GM21619 (cell line): ENCODE measurements around the gene CLIC5.
A peak's percentile ranks its signal among the peaks of the same experiment; 100 is the strongest.

Experiments
- ATAC-seq: cut with Tn5 transposase; IDR thresholded peaks from one replicate; pipeline ENCODE4 v1.9.1; 2021; ENCODE audit not compliant: unreplicated experiment

Gene CLIC5

GRCh38 chr6:46000905-46001304 lies 14.8 kb downstream of the CLIC5 start:
- ATAC-seq, result no peak

GRCh38 chr6:45998524-45998923 lies 17.1 kb downstream of the CLIC5 start:
- ATAC-seq, result no peak

- ATAC-seq, result no peak
Measured at GRCh38 chr6:45997875-45998506, 17.7 kb downstream of the CLIC5 start.

GRCh38 chr6:45991189-45991588 lies 24.5 kb downstream of the CLIC5 start:
- ATAC-seq, result no peak

- peak; percentile 70 for ATAC-seq
Measured at GRCh38 chr6:45990162-45990561, 25.5 kb downstream of the CLIC5 start.

GRCh38 chr6:45988635-45989034 lies 27.0 kb downstream of the CLIC5 start:
- ATAC-seq, result no peak

GRCh38 chr6:45987856-45988255 lies 27.8 kb downstream of the CLIC5 start:
- no peak for ATAC-seq

- ATAC-seq, result no peak
Measured at GRCh38 chr6:45986746-45987274, 28.9 kb downstream of the CLIC5 start.

- ATAC-seq, result no peak
Measured at GRCh38 chr6:45984788-45985425, 30.8 kb downstream of the CLIC5 start.

GRCh38 chr6:45984347-45984746 lies 31.3 kb downstream of the CLIC5 start:
- ATAC-seq, result no peak

- ATAC-seq, result no peak
Measured at GRCh38 chr6:45983062-45983461, 32.6 kb downstream of the CLIC5 start.

- ATAC-seq, result no peak
Measured at GRCh38 chr6:45982280-45983036, 33.2 kb downstream of the CLIC5 start.

- ATAC-seq, result no peak
Measured at GRCh38 chr6:45981046-45981445, 34.6 kb downstream of the CLIC5 start.

GRCh38 chr6:45979311-45979710 lies 36.3 kb downstream of the CLIC5 start:
- no peak for ATAC-seq

- ATAC-seq, result no peak
Measured at GRCh38 chr6:45974596-45974995, 41.1 kb downstream of the CLIC5 start.

GRCh38 chr6:45972795-45973503 lies 42.7 kb downstream of the CLIC5 start:
- no peak for ATAC-seq

- ATAC-seq, result no peak
Measured at GRCh38 chr6:45971287-45971686, 44.4 kb downstream of the CLIC5 start.

GRCh38 chr6:45970326-45970725 lies 45.3 kb downstream of the CLIC5 start:
- no peak for ATAC-seq

GRCh38 chr6:45969883-45970282 lies 45.8 kb downstream of the CLIC5 start:
- ATAC-seq, result no peak

GRCh38 chr6:45969026-45969425 lies 46.6 kb downstream of the CLIC5 start:
- ATAC-seq, result no peak

- ATAC-seq, result no peak
Measured at GRCh38 chr6:45967363-45967762, 48.3 kb downstream of the CLIC5 start.
